HG03064 (cell line): Measurements from ENCODE around the gene KBTBD2.
A peak's percentile ranks its signal among the peaks of the same experiment; 100 is the strongest.
"Not testable (repeated sequence)": the region's sequence is repeated elsewhere in the genome, so short reads cannot be mapped to it uniquely, and the experiment has no call there.

Experiments
- ATAC-seq: cut with Tn5 transposase; IDR thresholded peaks from one replicate; pipeline ENCODE4 v1.9.1; 2021; ENCODE audit warnings: low read depth; ENCODE audit not compliant: unreplicated experiment

The KBTBD2 gene

GRCh38 chr7:32858648-32859047 is 32.9 kb downstream of the KBTBD2 start:
- ATAC-seq: no peak

DNA sequence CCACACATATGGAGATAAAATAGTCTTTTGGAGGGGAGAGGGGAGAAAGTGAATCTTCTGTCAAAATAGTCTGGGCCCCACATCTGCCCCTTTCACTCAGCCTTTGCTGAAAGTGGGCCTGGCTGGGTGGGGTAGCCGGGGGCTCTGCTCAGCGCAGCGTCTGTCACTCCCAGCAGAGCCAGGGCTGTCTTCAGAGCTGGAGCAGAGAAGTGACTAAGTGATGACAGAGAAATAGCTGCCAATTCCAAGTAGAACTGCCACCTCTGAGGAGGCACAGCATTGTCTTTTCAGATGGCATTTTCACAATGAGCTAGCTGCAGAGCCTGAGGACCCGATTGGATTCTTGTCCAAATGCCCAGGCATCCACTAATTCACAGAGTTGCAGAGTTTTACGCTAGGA is 34.5 kb downstream of the KBTBD2 start:
- ATAC-seq: not testable (repeated sequence)

DNA sequence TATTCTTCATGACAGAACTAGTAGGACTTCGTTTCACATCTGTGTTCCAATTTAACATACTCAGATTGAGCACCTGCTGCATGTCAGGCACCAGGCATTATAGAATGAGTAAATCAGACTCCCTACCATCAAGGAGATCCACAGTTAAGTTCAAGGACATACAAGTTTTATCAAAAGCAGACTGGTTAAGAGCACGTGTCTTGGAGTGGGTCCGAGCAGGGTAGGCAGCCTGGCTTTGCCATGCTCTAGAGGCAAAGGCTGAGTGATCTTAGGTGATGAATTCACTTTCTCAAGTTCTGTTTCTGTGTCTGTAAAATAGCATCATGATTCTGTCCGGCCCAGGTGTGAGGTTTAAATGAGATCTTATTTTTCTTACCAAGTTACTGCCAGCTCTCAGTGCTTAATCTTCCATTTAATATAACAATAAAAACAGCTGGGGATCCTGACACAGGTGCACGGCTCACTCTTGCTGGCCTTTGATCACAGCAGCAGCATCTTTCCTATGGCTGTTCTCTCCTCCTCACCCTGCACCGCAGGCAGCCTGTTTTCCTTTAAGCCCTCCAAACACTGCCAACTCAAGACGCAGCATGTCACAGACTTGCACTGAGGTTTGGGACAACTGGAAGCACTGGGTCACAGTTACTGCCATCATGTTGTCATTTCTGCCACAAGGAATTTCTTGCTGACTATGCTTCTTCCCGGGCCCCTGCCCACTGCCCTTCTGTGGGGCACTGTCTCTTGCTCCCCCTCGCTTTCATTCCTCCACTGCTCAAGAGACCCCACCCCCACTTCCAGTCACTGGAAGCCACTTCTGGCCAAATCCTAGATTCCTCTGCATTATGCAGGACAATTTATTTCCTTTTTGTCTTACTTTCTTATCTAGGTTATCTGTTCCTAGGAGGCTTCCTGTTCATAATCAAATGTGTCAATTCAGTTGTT is 35.5 kb downstream of the KBTBD2 start:
- not testable (repeated sequence) for ATAC-seq

DNA sequence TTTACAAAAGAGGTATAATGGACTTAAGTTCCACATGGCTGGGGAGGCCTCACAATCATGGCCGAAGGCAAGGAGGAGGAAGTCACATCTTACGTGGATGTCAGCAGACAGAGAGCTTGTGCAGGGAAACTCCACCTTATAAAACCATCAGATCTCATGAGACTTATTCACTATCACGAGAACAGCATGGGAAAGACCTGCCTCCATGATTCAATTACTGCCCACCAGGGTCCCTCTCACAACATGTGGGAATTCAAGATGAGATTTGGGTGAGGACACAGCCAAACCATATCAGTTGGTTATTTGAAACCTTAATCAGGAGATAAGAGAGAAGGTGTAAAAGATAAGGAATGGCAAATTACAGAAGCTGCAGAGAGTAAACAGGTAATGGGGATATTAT is 40.9 kb downstream of the KBTBD2 start:
- ATAC-seq: not testable (repeated sequence)

DNA sequence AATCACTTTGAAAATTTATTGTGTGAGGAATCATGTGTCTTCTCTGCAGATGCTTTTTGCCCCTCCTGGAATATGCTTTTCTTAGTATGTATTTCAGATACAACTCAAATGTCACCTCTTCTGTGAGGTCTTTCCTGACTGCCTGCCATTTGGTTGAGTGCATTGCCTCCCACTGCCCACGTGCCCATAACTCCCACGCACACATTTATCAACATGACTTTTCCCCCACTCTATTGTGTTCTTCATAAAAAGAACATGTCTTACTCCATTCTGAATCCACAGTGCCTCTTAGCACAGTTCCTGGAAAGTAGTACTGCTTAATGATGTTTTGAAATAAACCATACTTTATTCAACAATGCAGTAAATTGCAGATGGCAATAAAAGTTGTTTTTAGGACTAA is 42.9 kb downstream of the KBTBD2 start:
- ATAC-seq: not testable (repeated sequence)

- ATAC-seq: peak; percentile 100
These were observed 44.8 kb downstream of the KBTBD2 start for GRCh38 chr7:32846630-32847225.

DNA sequence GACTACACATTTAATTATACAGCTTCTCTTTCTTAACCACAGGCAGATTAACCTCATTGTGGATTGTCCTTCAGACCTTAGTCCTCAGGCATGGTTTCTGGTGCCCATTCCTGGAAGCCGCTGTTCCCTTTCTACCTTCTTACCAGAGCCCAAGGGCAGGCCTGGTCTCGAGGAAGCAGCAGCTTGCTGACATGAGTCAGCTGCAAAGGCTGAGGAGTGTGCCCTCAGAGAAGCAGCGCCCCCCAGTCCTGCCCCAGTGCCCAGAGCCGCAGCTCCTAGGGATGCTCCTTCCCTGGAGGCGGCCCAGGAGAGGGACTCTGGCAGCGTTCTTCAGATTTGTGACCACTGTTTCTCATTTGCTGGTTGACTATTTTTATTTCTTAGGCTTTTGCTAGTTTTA is 46.8 kb downstream of the KBTBD2 start:
- not testable (repeated sequence) for ATAC-seq

DNA sequence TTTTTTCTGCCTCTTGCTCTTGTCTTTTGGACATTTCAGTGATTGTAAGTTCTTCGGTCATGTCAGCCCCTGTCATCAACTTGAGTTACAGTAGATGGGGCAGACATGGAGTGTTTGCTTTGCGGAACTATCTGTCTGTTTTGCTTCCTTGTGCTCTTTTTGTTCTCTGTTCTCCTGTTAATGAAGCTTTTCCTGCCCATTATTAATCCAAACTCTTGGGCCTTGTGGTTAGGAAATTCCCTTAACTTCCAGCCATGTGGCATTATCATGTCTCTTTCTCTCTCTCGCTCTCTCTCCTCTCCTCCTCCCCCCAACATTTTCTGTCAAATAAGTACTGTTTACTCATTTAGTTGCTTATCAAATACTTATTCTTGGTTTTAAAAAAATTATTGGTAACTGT is 47.8 kb downstream of the KBTBD2 start:
- not testable (repeated sequence) for ATAC-seq

DNA sequence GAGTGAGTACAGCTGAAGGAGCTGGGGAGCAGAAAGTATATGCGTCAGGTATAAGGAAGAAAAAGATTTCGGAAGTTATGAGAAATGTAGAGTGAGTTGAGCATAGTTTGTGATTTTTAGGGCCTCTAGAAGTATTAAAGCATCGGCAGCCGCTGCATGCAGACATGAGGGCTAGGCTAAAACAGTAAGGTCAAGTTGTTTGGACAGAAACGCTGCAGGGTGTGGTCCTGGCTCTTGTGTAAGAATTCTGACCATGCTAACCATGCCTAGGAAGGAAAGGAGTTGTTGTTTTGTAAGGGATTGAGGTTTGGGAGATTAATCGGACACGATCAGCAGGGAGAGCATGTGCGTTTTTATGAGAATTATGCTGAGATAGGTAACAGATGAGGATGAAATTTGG is 51.7 kb downstream of the KBTBD2 start:
- ATAC-seq: not testable (repeated sequence)

GRCh38 chr7:32828996-32829752 is 62.4 kb downstream of the KBTBD2 start:
- not testable (repeated sequence) for ATAC-seq
